Measurements from ENCODE around the gene SELENOF. TPM values are rescaled to one million over a fixed set of nuclear protein-coding genes. Genes with fewer than 3 reads are reported as not detected.

The SELENOF gene
- total RNA-seq, 1 donor, result 182 TPM

DNA sequence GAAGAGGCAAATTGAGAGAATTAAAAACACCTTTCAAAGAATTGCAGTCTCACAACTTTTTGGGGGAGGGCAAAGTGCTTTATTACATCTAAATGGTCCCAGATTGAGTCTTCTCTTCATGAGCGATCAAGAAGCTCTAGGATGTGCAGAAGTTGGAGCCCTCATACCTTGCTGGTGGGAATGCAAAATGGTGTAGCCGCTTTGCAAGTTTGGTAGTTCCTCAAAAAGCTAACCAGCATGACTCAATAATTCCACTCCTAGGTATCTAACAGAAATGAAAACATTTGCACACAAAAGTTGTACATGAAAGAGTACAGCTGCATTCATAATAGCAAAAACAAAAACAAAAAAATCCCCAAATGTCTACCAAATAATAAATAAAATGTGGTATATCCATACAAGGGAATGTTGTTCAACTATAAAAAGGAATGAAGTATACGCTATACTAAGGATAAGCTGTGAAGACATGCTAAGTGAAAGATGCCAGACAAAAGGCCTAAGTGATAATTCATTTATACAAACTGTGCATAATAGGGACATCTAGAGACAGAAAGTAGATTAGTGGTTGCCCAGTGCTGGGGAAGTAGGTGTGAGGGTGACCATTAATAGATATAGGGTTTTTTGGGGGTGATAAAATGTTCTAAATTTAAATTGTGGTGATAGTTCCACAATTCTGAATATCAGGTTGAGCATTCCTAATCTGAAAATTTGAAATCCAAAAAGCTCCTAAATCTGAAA lies 55.2 kb downstream of the SELENOF start:
- no peak overlapping the region for H2AFZ ChIP-seq (ENCODE audit: low read length)
- no peaks in the 10 kb centered on the region for H3K4me1 ChIP-seq (ENCODE audit: insufficient read depth, low read length)
- H4K20me1 ChIP-seq (ENCODE audit: insufficient read depth, low read length), result no peaks in the 10 kb centered on the region
- DNase-seq (ENCODE audit: insufficient read length, low spot score, missing footprints), result no peak
- peaks cover 3% of the 10 kb centered on the region for H3K79me2 ChIP-seq (ENCODE audit: insufficient read depth, low read length)
- TF ChIP-seq, protein P1, sequence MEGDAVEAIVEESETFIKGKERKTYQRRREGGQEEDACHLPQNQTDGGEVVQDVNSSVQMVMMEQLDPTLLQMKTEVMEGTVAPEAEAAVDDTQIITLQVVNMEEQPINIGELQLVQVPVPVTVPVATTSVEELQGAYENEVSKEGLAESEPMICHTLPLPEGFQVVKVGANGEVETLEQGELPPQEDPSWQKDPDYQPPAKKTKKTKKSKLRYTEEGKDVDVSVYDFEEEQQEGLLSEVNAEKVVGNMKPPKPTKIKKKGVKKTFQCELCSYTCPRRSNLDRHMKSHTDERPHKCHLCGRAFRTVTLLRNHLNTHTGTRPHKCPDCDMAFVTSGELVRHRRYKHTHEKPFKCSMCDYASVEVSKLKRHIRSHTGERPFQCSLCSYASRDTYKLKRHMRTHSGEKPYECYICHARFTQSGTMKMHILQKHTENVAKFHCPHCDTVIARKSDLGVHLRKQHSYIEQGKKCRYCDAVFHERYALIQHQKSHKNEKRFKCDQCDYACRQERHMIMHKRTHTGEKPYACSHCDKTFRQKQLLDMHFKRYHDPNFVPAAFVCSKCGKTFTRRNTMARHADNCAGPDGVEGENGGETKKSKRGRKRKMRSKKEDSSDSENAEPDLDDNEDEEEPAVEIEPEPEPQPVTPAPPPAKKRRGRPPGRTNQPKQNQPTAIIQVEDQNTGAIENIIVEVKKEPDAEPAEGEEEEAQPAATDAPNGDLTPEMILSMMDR (IDR thresholded peaks at IDR 0.05; ENCODE audit: extremely low read depth, low read depth, low read length), result no peak
- no peak overlapping the region for H3K27ac ChIP-seq (ENCODE audit: low read depth, low read length)
- H3K4me3 ChIP-seq (ENCODE audit: insufficient read depth, low read length), result no peak overlapping the region
- H3K36me3 ChIP-seq (ENCODE audit: insufficient read depth, low read length), result no peaks in the 10 kb centered on the region
- H3K4me2 ChIP-seq (ENCODE audit: insufficient read depth, low read length), result no peak overlapping the region
- no peaks in the 10 kb centered on the region for H3K9me3 ChIP-seq (ENCODE audit: low read depth, low read length)
- no peaks in the 10 kb centered on the region for H3K27me3 ChIP-seq (ENCODE audit: insufficient read depth, low read length)

DNA sequence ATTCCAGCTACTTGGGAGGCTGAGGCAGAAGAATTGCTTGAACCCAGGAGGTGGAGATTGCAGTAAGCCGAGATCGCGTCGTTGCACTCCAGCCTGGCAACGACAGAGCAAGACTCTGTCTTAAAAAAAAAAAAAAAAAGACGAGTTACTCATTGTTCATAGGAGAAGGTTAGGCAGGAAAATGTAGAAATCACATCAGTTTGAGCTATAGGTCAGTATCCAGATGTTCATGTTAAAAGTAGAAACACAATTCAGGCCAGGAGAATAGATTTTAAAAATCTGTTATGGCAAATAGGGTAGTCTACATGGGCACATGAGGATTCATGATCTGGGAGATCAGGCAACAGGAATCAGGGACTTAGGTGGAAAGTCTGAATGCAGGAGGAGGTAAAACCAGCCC lies 57.7 kb downstream of the SELENOF start:
- DNase-seq (ENCODE audit: insufficient read length, low spot score, missing footprints), result no peak
- no peak overlapping the region for H3K4me2 ChIP-seq (ENCODE audit: insufficient read depth, low read length)
- no peaks in the 10 kb centered on the region for H3K4me1 ChIP-seq (ENCODE audit: insufficient read depth, low read length)
- H3K27me3 ChIP-seq (ENCODE audit: insufficient read depth, low read length), result no peaks in the 10 kb centered on the region
- H3K9me3 ChIP-seq (ENCODE audit: low read depth, low read length), result no peaks in the 10 kb centered on the region
- no peak overlapping the region for H3K4me3 ChIP-seq (ENCODE audit: insufficient read depth, low read length)
- H3K36me3 ChIP-seq (ENCODE audit: insufficient read depth, low read length), result no peaks in the 10 kb centered on the region
- no peak overlapping the region for H2AFZ ChIP-seq (ENCODE audit: low read length)
- H3K79me2 ChIP-seq (ENCODE audit: insufficient read depth, low read length), result no peaks in the 10 kb centered on the region
- no peaks in the 10 kb centered on the region for H4K20me1 ChIP-seq (ENCODE audit: insufficient read depth, low read length)
- TF ChIP-seq, protein P1 (IDR thresholded peaks at IDR 0.05; ENCODE audit: extremely low read depth, low read depth, low read length), result no peak
- no peak overlapping the region for H3K27ac ChIP-seq (ENCODE audit: low read depth, low read length)

DNA sequence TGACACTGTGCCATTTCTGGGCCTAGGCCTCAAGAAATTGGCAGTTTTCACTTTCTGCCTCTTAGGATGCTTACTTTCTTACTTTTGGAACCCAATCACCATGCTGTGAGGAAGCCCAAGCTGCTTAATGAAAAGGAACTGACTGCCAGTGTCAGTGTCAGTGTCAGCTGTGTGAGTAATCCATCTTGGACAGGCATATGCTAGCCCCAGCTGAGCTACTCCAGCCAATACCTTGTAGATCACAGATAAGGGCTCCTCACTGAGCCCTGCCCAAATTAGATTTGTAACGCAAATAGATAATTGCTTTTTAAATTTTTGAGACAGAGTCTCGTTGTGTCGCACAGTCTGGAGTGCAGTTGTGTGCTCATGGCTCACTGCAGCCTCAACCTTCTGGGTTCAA lies 59.6 kb downstream of the SELENOF start:
- Histone ChIP-seq H3K36me3 (ENCODE audit: insufficient read depth, low read length) (no peaks in the 10 kb centered on the region), H3K4me3 (ENCODE audit: insufficient read depth, low read length) (no peak overlapping the region), H3K9me3 (ENCODE audit: low read depth, low read length) (no peaks in the 10 kb centered on the region), H2AFZ (ENCODE audit: low read length) (no peak overlapping the region), H4K20me1 (ENCODE audit: insufficient read depth, low read length) (no peaks in the 10 kb centered on the region), H3K27ac (ENCODE audit: low read depth, low read length) (no peak overlapping the region), H3K4me2 (ENCODE audit: insufficient read depth, low read length) (no peak overlapping the region), H3K4me1 (ENCODE audit: insufficient read depth, low read length) (no peaks in the 10 kb centered on the region), H3K79me2 (ENCODE audit: insufficient read depth, low read length) (no peaks in the 10 kb centered on the region), H3K27me3 (ENCODE audit: insufficient read depth, low read length) (no peaks in the 10 kb centered on the region)
- TF ChIP-seq, protein P1 (IDR thresholded peaks at IDR 0.05; ENCODE audit: extremely low read depth, low read depth, low read length), result no peak
- no peak for DNase-seq (ENCODE audit: insufficient read length, low spot score, missing footprints)

DNA sequence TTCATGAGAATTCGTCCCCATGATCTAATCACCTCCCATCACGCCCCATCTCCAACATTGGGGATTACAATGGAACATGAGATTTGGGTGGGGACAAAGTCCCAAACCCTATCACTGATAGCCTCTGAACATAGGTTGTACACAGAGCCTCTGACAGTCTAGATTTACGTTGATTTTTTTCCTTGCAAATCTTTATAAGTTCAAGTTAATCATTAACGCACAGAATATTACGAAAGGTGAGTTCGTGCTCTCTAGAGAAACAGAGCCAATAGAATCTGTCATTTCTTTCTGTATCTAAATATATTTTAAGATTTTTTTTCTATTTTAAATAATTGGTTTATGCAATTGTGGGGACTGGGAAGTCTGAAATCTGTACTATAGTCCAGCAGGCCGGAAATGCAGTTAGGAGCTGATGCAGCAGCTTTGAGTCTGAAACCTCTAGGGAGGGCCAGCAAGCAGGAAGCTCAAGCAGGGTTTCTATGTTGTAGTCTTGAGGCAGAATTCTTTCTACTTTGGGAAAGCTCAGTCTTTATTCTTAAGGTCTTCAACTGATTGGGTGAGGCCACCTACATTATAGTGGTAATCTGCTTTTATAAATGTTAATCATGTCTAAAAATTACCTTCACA lies 61.0 kb downstream of the SELENOF start:
- no peak overlapping the region for H3K4me3 ChIP-seq (ENCODE audit: insufficient read depth, low read length)
- TF ChIP-seq, protein P1 (IDR thresholded peaks at IDR 0.05; ENCODE audit: extremely low read depth, low read depth, low read length), result no peak
- H3K4me1 ChIP-seq (ENCODE audit: insufficient read depth, low read length), result no peaks in the 10 kb centered on the region
- H3K36me3 ChIP-seq (ENCODE audit: insufficient read depth, low read length), result no peaks in the 10 kb centered on the region
- H3K27ac ChIP-seq (ENCODE audit: low read depth, low read length), result no peak overlapping the region
- no peak for DNase-seq (ENCODE audit: insufficient read length, low spot score, missing footprints)
- H3K27me3 ChIP-seq (ENCODE audit: insufficient read depth, low read length), result no peaks in the 10 kb centered on the region
- H3K4me2 ChIP-seq (ENCODE audit: insufficient read depth, low read length), result no peak overlapping the region
- no peak overlapping the region for H2AFZ ChIP-seq (ENCODE audit: low read length)
- no peaks in the 10 kb centered on the region for H3K9me3 ChIP-seq (ENCODE audit: low read depth, low read length)
- no peaks in the 10 kb centered on the region for H3K79me2 ChIP-seq (ENCODE audit: insufficient read depth, low read length)
- H4K20me1 ChIP-seq (ENCODE audit: insufficient read depth, low read length), result no peaks in the 10 kb centered on the region

Data from osteoblast (primary cell).